Stimulated activated CD4-positive, alpha-beta T cell treated with anti-CD3 and anti-CD28 coated beads, TNF-alpha, amount 100 ng/mL, for 1 hour (primary cell): ENCODE measurements around the gene TIMM22.

ENCODE experiments used
- DNase-seq, 3 donors: peaks; one replicate each; pipeline ENCODE4 v3.0.0-alpha.2; 2020; ENCODE audit warnings: low read depth in 3 of 3, low spot score in 1 of 3

The TIMM22 gene

GRCh38 chr17:1001640-1002411 lies 4.9 kb downstream of the TIMM22 start:
- DNase-seq = no peak

GRCh38 chr17:1002412-1002753 lies 5.5 kb downstream of the TIMM22 start:
- DNase-seq = no peak

GRCh38 chr17:1002771-1003555 lies 6.0 kb downstream of the TIMM22 start:
- no peak for DNase-seq

GRCh38 chr17:1003633-1003971 lies 6.7 kb downstream of the TIMM22 start:
- DNase-seq = no peak

GRCh38 chr17:1003972-1004768 lies 7.2 kb downstream of the TIMM22 start:
- no peak for DNase-seq

GRCh38 chr17:1004769-1005295 lies 7.9 kb downstream of the TIMM22 start:
- DNase-seq = no peak

GRCh38 chr17:1005361-1005946 lies 8.5 kb downstream of the TIMM22 start:
- no peak for DNase-seq

- no peak for DNase-seq
Observed at GRCh38 chr17:1006054-1006453, 9.1 kb downstream of the TIMM22 start.

GRCh38 chr17:1007310-1008007 lies 10.5 kb downstream of the TIMM22 start:
- DNase-seq = no peak

- DNase-seq = no peak
Observed at GRCh38 chr17:1008008-1008761, 11.3 kb downstream of the TIMM22 start.

GRCh38 chr17:1009229-1010085 lies 12.5 kb downstream of the TIMM22 start:
- DNase-seq = no peak

GRCh38 chr17:1010086-1010450 lies 13.1 kb downstream of the TIMM22 start:
- DNase-seq = no peak

- no peak for DNase-seq
Observed at GRCh38 chr17:1010586-1010985, 13.7 kb downstream of the TIMM22 start.

- DNase-seq = no peak
Observed at GRCh38 chr17:1011138-1011537, 14.2 kb downstream of the TIMM22 start.

- DNase-seq = no peak
Observed at GRCh38 chr17:1011760-1012735, 15.1 kb downstream of the TIMM22 start.

- DNase-seq = no peak
Observed at GRCh38 chr17:1012823-1013728, 16.1 kb downstream of the TIMM22 start.

GRCh38 chr17:1013729-1014090 lies 16.8 kb downstream of the TIMM22 start:
- DNase-seq = no peak
